ENCODE results near the gene TSPAN4.

TSPAN4 gene

GRCh38 chr11:836700-837099, 6.0 kb upstream of the TSPAN4 start:
- no peak for DNase-seq (ENCODE audit: low spot score)

GRCh38 chr11:837189-837989, 5.3 kb upstream of the TSPAN4 start:
- no peak for DNase-seq (ENCODE audit: low spot score)

GRCh38 chr11:837990-838307, 4.7 kb upstream of the TSPAN4 start:
- DNase-seq (ENCODE audit: low spot score), result no peak

GRCh38 chr11:838441-839279, 4.0 kb upstream of the TSPAN4 start:
- no peak for DNase-seq (ENCODE audit: low spot score)

GRCh38 chr11:839280-839623, 3.4 kb upstream of the TSPAN4 start:
- no peak for DNase-seq (ENCODE audit: low spot score)

- DNase-seq (ENCODE audit: low spot score), result no peak
These were observed 2.6 kb upstream of the TSPAN4 start for GRCh38 chr11:839875-840617.

- DNase-seq (ENCODE audit: low spot score), result no peak
These were observed 677 bp upstream of the TSPAN4 start for GRCh38 chr11:841981-842369.

- no peak for DNase-seq (ENCODE audit: low spot score)
These were observed 558 bp downstream of the TSPAN4 start for GRCh38 chr11:843086-843734.

GRCh38 chr11:843818-844692, 1.4 kb downstream of the TSPAN4 start:
- DNase-seq (ENCODE audit: low spot score), result peak; percentile 70

- DNase-seq (ENCODE audit: low spot score), result no peak
These were observed 2.3 kb downstream of the TSPAN4 start for GRCh38 chr11:844693-845644.

- no peak for DNase-seq (ENCODE audit: low spot score)
These were observed 3.3 kb downstream of the TSPAN4 start for GRCh38 chr11:845872-846495.

GRCh38 chr11:846496-847098, 3.9 kb downstream of the TSPAN4 start:
- DNase-seq (ENCODE audit: low spot score), result no peak

- DNase-seq (ENCODE audit: low spot score), result no peak
These were observed 5.2 kb downstream of the TSPAN4 start for GRCh38 chr11:847876-848275.

- no peak for DNase-seq (ENCODE audit: low spot score)
These were observed 5.8 kb downstream of the TSPAN4 start for GRCh38 chr11:848380-848931.

- DNase-seq (ENCODE audit: low spot score), result no peak
These were observed 6.6 kb downstream of the TSPAN4 start for GRCh38 chr11:849104-849824.

GRCh38 chr11:849951-850774, 7.5 kb downstream of the TSPAN4 start:
- no peak for DNase-seq (ENCODE audit: low spot score)

All from SW480 (cell line).